HFF-Myc (cell line): ENCODE measurements around the gene RPL14.
A peak's percentile ranks its signal among the peaks of the same experiment; 100 is the strongest.

ENCODE experiments used
- DNase-seq: peaks from one replicate; pipeline ENCODE4 v3.0.0-alpha.2; 2011; ENCODE audit warnings: low read depth; ENCODE audit errors: extremely low read depth
- H3K4me3 ChIP-seq: replicated peaks from 2 replicates; pipeline ENCODE4 v1.5.1; 2011; ENCODE audit warnings: low read depth, mild to moderate bottlenecking, control low read depth, low read length
- TF ChIP-seq, protein P1 (sequence below): IDR thresholded peaks from 2 replicates; pipeline ENCODE4 v1.5.1; 2012; ENCODE audit warnings: mild to moderate bottlenecking, low read depth, low read length, control low read depth; ENCODE audit errors: missing control alignments

The RPL14 gene

GRCh38 chr3:40432793-40433192 is 24.3 kb upstream of the RPL14 start:
- no peak for DNase-seq
- no peak overlapping the region for H3K4me3 ChIP-seq
- TF ChIP-seq, protein P1, sequence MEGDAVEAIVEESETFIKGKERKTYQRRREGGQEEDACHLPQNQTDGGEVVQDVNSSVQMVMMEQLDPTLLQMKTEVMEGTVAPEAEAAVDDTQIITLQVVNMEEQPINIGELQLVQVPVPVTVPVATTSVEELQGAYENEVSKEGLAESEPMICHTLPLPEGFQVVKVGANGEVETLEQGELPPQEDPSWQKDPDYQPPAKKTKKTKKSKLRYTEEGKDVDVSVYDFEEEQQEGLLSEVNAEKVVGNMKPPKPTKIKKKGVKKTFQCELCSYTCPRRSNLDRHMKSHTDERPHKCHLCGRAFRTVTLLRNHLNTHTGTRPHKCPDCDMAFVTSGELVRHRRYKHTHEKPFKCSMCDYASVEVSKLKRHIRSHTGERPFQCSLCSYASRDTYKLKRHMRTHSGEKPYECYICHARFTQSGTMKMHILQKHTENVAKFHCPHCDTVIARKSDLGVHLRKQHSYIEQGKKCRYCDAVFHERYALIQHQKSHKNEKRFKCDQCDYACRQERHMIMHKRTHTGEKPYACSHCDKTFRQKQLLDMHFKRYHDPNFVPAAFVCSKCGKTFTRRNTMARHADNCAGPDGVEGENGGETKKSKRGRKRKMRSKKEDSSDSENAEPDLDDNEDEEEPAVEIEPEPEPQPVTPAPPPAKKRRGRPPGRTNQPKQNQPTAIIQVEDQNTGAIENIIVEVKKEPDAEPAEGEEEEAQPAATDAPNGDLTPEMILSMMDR = no peak

- no peak overlapping the region for H3K4me3 ChIP-seq
- TF ChIP-seq, protein P1 = no peak
Observed at GRCh38 chr3:40437889-40438288, 19.2 kb upstream of the RPL14 start.

GRCh38 chr3:40445062-40445461 is 12.1 kb upstream of the RPL14 start:
- no peak for DNase-seq
- no peak overlapping the region for H3K4me3 ChIP-seq
- TF ChIP-seq, protein P1 = no peak

More at GRCh38 chr3:40437889-40438288, 19.2 kb upstream of the RPL14 start:
- DNase-seq = no peak

DNA sequence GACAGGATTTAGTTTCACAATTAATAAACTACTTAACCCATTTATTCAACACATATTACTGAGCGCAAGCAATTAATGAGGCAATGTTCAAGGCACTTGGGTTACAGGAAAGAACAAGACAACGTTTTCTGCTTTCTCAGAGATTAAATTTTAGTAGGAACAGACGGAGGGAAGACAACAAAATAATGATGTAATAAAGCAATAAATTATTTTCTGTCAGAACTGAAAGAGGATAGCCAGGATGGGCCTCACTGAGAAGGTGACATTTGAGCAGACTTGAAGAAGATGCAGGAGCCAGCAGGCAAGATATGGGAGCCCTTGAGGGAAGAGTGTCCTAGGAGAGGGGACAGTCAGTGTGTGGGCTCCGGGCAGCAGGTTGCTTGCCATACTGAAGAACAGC is 11.3 kb upstream of the RPL14 start:
- TF ChIP-seq, protein P1 = no peak
- DNase-seq = no peak
- H3K4me3 ChIP-seq = no peak overlapping the region

DNA sequence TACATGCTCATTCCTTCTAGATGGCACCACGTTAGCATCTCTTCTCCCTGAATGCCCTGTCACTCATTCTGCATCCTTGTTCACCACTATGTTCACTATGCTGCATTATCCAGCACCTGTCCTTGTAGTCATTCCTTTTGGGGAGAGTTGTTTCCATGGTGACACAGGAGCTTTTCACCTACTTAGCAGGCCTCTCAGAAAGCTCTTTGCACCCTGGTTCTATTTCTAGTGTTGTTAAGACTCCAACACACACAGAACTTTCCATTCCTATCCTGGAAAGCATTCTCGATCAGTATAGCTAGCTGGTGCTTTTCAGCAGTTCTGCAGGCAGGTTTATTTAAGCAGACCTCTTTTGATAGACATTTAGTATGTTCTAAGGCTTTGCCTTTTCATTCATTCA is 6.7 kb upstream of the RPL14 start:
- DNase-seq = no peak
- TF ChIP-seq, protein P1 = no peak
- H3K4me3 ChIP-seq = no peak overlapping the region

DNA sequence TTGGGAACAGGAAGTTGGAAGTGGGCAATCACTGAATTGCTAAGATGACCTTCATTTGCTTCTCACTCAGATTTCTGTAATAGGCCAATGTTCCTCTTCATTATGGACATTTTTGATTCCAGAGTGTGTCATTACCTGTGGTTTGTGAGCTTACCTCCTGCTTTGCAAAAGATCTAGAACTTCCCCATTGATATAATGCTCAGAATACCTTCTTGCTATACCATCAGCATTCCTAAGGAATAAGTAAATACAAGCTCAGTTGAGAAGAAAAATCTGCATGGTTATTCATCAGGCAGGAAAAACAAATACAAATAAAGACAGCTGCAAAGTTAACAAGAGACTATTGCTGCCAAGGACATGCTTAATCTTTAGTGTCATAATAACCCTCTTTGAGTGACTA is 5.6 kb upstream of the RPL14 start:
- no peak overlapping the region for H3K4me3 ChIP-seq
- no peak for DNase-seq
- TF ChIP-seq, protein P1 = no peak

DNA sequence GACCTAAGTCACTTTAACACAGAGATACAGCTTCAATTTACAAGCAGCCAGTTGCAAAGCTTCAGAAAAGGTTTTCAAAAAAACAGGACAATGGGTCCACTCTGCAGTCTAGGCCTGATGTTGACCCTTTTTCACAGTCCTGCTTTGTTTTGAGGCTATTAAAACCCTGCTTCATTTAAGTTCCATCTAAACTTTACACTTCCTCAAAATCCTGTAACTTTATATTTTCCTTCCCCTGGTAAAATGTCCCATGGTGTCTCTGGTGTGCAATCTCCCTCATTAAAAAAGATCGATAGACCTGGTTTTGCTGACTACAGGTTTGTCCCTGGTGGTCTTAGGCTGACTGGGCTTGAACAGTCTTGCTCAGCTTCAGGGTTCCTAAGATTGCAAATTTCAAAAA is 5.1 kb upstream of the RPL14 start:
- peak overlapping the region; percentile 67 for H3K4me3 ChIP-seq
- TF ChIP-seq, protein P1 = no peak
- no peak for DNase-seq
